GM12801 (cell line): ENCODE measurements around the gene TEX10.

ENCODE experiments used
- CTCF ChIP-seq: IDR thresholded peaks from one replicate; pipeline ENCODE4 v1.5.1; 2011; ENCODE audit warnings: control low read depth; ENCODE audit not compliant: insufficient read length; ENCODE audit errors: extremely low read depth

TEX10 gene

GRCh38 chr9:100359057-100359456 is 6.3 kb upstream of the TEX10 start:
- no peak for TF ChIP-seq CTCF

GRCh38 chr9:100357501-100357900 is 4.8 kb upstream of the TEX10 start:
- TF ChIP-seq CTCF: no peak

GRCh38 chr9:100355561-100355960 is 2.8 kb upstream of the TEX10 start:
- TF ChIP-seq CTCF: no peak

- TF ChIP-seq CTCF: no peak
Observed at GRCh38 chr9:100354121-100354800, 1.5 kb upstream of the TEX10 start.

GRCh38 chr9:100352201-100352726 is 478 bp downstream of the TEX10 start:
- no peak for TF ChIP-seq CTCF

GRCh38 chr9:100351508-100351907 is 1.2 kb downstream of the TEX10 start:
- TF ChIP-seq CTCF: no peak

GRCh38 chr9:100350188-100350587 is 2.6 kb downstream of the TEX10 start:
- no peak for TF ChIP-seq CTCF
